SJSA1 (cell line): ENCODE data around the gene CHRNB1. TPM values are rescaled to one million over a fixed set of nuclear protein-coding genes. Genes with fewer than 3 reads are reported as not detected.

Experiments used
- DNase-seq, 2 experiments: peaks; one replicate each; pipeline ENCODE4 v3.0.0-alpha.2; 2015 to 2020; ENCODE audit warnings: low spot score in 2 of 2, low read depth in 1 of 2
- H3K27ac ChIP-seq: fragments of 250-450 bp; sonication (Bioruptor Pico); 2 replicates; pipeline ENCODE4 v1.5.1; 2020; ENCODE audit warnings: mild to moderate bottlenecking, moderate library complexity
- H3K27me3 ChIP-seq: fragments of 250-450 bp; sonication (Bioruptor Pico); replicated peaks from 2 replicates; pipeline ENCODE4 v1.5.1; 2020; ENCODE audit warnings: mild to moderate bottlenecking, moderate library complexity
- H3K36me3 ChIP-seq: fragments of 250-450 bp; sonication (Bioruptor Pico); 2 replicates; pipeline ENCODE4 v1.5.1; 2020; ENCODE audit warnings: mild to moderate bottlenecking
- H3K4me1 ChIP-seq: fragments of 250-450 bp; sonication (Bioruptor Pico); replicated peaks from 2 replicates; pipeline ENCODE4 v1.6.1; 2021; ENCODE audit warnings: mild to moderate bottlenecking
- H3K4me3 ChIP-seq: fragments of 250-450 bp; sonication (Bioruptor Pico); 2 replicates; pipeline ENCODE4 v1.5.1; 2020; ENCODE audit warnings: mild to moderate bottlenecking
- H3K9me3 ChIP-seq: fragments of 250-450 bp; sonication (Bioruptor Pico); replicated peaks from 2 replicates; pipeline ENCODE4 v1.5.1; 2020; ENCODE audit warnings: mild to moderate bottlenecking
- total RNA-seq: library from RNA; depleted of rRNA; stranded (reverse); fragments of >200 nt; shearing (Covaris generic); gene quantifications from 2 replicates; pipeline ENCODE4 v1.2.3, GENCODE V29; 2014; rRNA removed

CHRNB1 gene
- total RNA-seq, 1 experiment from 2014 or later = 3.9 TPM

DNA sequence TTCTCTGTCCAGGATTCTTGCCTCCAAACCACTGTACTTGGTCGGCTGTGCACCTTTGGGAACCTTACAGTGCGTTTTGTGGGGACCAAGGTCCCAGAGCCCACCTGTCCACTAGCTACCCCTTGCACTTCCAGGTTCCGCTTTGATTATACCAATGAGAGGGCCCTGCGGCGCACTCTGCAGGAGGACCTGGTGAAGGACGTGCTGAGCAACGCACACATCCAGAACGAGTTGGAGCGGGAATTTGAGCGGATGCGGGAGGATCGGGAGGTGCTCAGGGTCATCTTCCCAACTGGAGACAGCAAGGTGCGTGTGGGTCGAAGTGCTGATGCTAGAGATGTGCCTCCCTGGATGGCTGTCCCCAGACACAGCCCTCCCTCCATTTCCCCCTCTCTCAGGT is 58.1 kb downstream of the CHRNB1 start:
- Histone ChIP-seq H3K4me3 (no peak overlapping the region), H3K27me3 (no peaks in the 10 kb centered on the region), H3K4me1 (no peaks in the 10 kb centered on the region), H3K36me3 (peaks cover 100% of the 10 kb centered on the region), H3K27ac (no peak overlapping the region), H3K9me3 (no peaks in the 10 kb centered on the region)
- no peak for DNase-seq

DNA sequence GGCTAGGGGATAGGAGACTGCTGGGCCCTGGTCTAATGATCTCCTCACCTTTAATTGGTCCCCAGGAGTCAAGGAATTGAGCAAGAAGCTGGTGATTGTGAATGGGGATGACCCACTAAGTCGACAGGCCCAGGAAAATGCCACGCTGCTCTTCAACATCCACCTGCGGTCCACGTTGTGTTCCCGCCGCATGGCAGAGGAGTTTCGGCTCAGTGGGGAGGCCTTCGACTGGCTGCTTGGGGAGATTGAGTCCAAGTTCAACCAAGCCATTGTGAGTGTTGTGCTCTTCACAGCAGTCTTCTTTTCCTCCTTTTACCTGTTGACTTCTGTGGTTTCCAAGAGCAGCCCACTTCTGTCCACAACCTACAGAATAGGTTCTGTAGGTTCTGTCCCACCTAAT is 58.7 kb downstream of the CHRNB1 start:
- Histone ChIP-seq H3K27ac (no peak overlapping the region), H3K27me3 (no peaks in the 10 kb centered on the region), H3K4me3 (no peak overlapping the region), H3K9me3 (no peaks in the 10 kb centered on the region), H3K4me1 (no peaks in the 10 kb centered on the region), H3K36me3 (peaks cover 100% of the 10 kb centered on the region)
- no peak for DNase-seq

Other genes starting within 250 kb of the CHRNB1 start
- 8.9 and 9.3 TPM in 2 replicates for gene DLG4, start 225.2 kb upstream of the CHRNB1 start, total RNA-seq
- 205 and 227 TPM in 2 replicates for gene ACADVL, start 225.1 kb upstream of the CHRNB1 start, total RNA-seq
- gene DVL2, start 210.5 kb upstream of the CHRNB1 start, total RNA-seq = 30.6 and 45.3 TPM in 2 replicates
- 27.5 and 30.3 TPM in 2 replicates for gene PHF23, start 205.6 kb upstream of the CHRNB1 start, total RNA-seq
- gene GABARAP, start 202.6 kb upstream of the CHRNB1 start, total RNA-seq = 139 and 146 TPM in 2 replicates
- gene CTDNEP1, start 193.3 kb upstream of the CHRNB1 start, total RNA-seq = 15.5 and 21.8 TPM in 2 replicates
- gene ELP5, start 192.8 kb upstream of the CHRNB1 start, total RNA-seq = 37.2 and 52.4 TPM in 2 replicates
- not detected in 2 replicates for gene CLDN7, start 182.6 kb upstream of the CHRNB1 start, total RNA-seq
- 0.32 TPM in 1 of 2 replicates, not detected in the other for gene SLC2A4, start 163.3 kb upstream of the CHRNB1 start, total RNA-seq
- gene YBX2, start 150.4 kb upstream of the CHRNB1 start, total RNA-seq = not detected in 2 replicates
- 342 and 632 TPM in 2 replicates for gene EIF5A, start 137.4 kb upstream of the CHRNB1 start, total RNA-seq
- 86.3 and 112 TPM in 2 replicates for gene GPS2, start 129.7 kb upstream of the CHRNB1 start, total RNA-seq
- 8.1 and 13.8 TPM in 2 replicates for gene NEURL4, start 115.7 kb upstream of the CHRNB1 start, total RNA-seq
- gene ACAP1, start 108.5 kb upstream of the CHRNB1 start, total RNA-seq = not detected in 2 replicates
- gene KCTD11, start 92.9 kb upstream of the CHRNB1 start, total RNA-seq = 5.4 and 7.0 TPM in 2 replicates
- gene TMEM95, start 89.9 kb upstream of the CHRNB1 start, total RNA-seq = not detected in 2 replicates
- gene TNK1, start 64.0 kb upstream of the CHRNB1 start, total RNA-seq = not detected in 2 replicates
- 13.3 and 14.2 TPM in 2 replicates for gene PLSCR3, start 50.5 kb upstream of the CHRNB1 start, total RNA-seq
- gene TMEM256, start 41.0 kb upstream of the CHRNB1 start, total RNA-seq = 24.7 and 28.8 TPM in 2 replicates
- 2.2 and 3.9 TPM in 2 replicates for gene NLGN2, start 37.2 kb upstream of the CHRNB1 start, total RNA-seq
- gene SPEM1, start 24.7 kb upstream of the CHRNB1 start, total RNA-seq = not detected in 2 replicates
- not detected in 2 replicates for gene SPEM2, start 19.4 kb upstream of the CHRNB1 start, total RNA-seq
- not detected in 2 replicates for gene SPEM3, start 16.2 kb upstream of the CHRNB1 start, total RNA-seq
- 0.45 TPM in 1 of 2 replicates, not detected in the other for gene TMEM102, start 9.6 kb upstream of the CHRNB1 start, total RNA-seq
- gene FGF11, start 5.5 kb upstream of the CHRNB1 start, total RNA-seq = not detected in 2 replicates
- 13.8 and 19.9 TPM in 2 replicates for gene ZBTB4, start 34.6 kb downstream of the CHRNB1 start, total RNA-seq
- gene SLC35G6, start 36.4 kb downstream of the CHRNB1 start, total RNA-seq = not detected in 2 replicates
- 17.5 and 29.3 TPM in 2 replicates for gene POLR2A, start 39.3 kb downstream of the CHRNB1 start, total RNA-seq
- 5.9 and 22.8 TPM in 2 replicates for gene TNFSF12, start 104.0 kb downstream of the CHRNB1 start, total RNA-seq
- gene TNFSF13, start 113.7 kb downstream of the CHRNB1 start, total RNA-seq = 0.56 and 1.3 TPM in 2 replicates
- 74.9 and 101 TPM in 2 replicates for gene SENP3, start 116.9 kb downstream of the CHRNB1 start, total RNA-seq
- 0.31 and 5.2 TPM in 2 replicates for gene CD68, start 134.6 kb downstream of the CHRNB1 start, total RNA-seq
- 166 and 213 TPM in 2 replicates for gene MPDU1, start 138.8 kb downstream of the CHRNB1 start, total RNA-seq
- gene SOX15, start 145.0 kb downstream of the CHRNB1 start, total RNA-seq = not detected in 2 replicates
- 39.6 and 49.5 TPM in 2 replicates for gene FXR2, start 169.8 kb downstream of the CHRNB1 start, total RNA-seq
- gene SAT2, start 182.8 kb downstream of the CHRNB1 start, total RNA-seq = 28.1 and 40.1 TPM in 2 replicates
- not detected in 2 replicates for gene SHBG, start 185.1 kb downstream of the CHRNB1 start, total RNA-seq
- gene ATP1B2, start 205.9 kb downstream of the CHRNB1 start, total RNA-seq = not detected in 2 replicates
- 28.4 and 40.6 TPM in 2 replicates for gene TP53, start 242.4 kb downstream of the CHRNB1 start, total RNA-seq
- gene WRAP53, start 243.4 kb downstream of the CHRNB1 start, total RNA-seq = 13.8 and 14.2 TPM in 2 replicates